MM.1S (cell line): ENCODE results near the gene FAM219A.
"Not testable (repeated sequence)": the region's sequence is repeated elsewhere in the genome, so short reads cannot be mapped to it uniquely, and the experiment has no call there.

ENCODE experiments used
- DNase-seq: peaks from one replicate; pipeline ENCODE4 v3.0.0-alpha.2; 2015
- H2AFZ ChIP-seq: fragments of 300-600 bp; sonication (generic); 2 replicates; pipeline ENCODE4 v1.6.0; 2016; ENCODE audit warnings: antibody characterized with exemption, low read length
- H3F3A ChIP-seq: fragments of 300-600 bp; sonication (generic); 2 replicates; pipeline ENCODE4 v1.6.1; 2016; ENCODE audit warnings: mild to moderate bottlenecking, antibody characterized with exemption, low read length, moderate library complexity, mixed read lengths; ENCODE audit not compliant: insufficient read depth
- H3K27ac ChIP-seq: fragments of 300-600 bp; sonication (generic); 2 replicates; pipeline ENCODE4 v1.5.1; 2016; ENCODE audit warnings: mild to moderate bottlenecking, low read length
- H3K27me3 ChIP-seq: fragments of 300-600 bp; sonication (generic); replicated peaks from 2 replicates; pipeline ENCODE4 v1.6.0; 2016; ENCODE audit warnings: low read length; ENCODE audit not compliant: insufficient read depth
- H3K36me3 ChIP-seq: fragments of 300-600 bp; sonication (generic); replicated peaks from 2 replicates; pipeline ENCODE4 v1.6.1; 2016; ENCODE audit warnings: mild to moderate bottlenecking, low read length, mixed read lengths; ENCODE audit not compliant: insufficient read depth
- H3K4me1 ChIP-seq: fragments of 300-600 bp; sonication (generic); 2 replicates; pipeline ENCODE4 v1.6.1; 2016; ENCODE audit warnings: low read length, mixed read lengths
- H3K4me2 ChIP-seq: fragments of 300-600 bp; sonication (generic); 2 replicates; pipeline ENCODE4 v1.6.0; 2016; ENCODE audit warnings: low read depth, low read length
- H3K4me3 ChIP-seq: fragments of 300-600 bp; sonication (generic); 2 replicates; pipeline ENCODE4 v1.5.1; 2016; ENCODE audit warnings: low read length, mixed read lengths
- H3K79me2 ChIP-seq: fragments of 300-600 bp; sonication (generic); 2 replicates; pipeline ENCODE4 v1.6.1; 2016; ENCODE audit warnings: mixed run types, low read length, mixed read lengths
- H3K9ac ChIP-seq: fragments of 300-600 bp; sonication (generic); 2 replicates; pipeline ENCODE4 v1.6.1; 2016; ENCODE audit warnings: low read length, mixed read lengths
- H3K9me2 ChIP-seq: fragments of 300-600 bp; sonication (generic); replicated peaks from 2 replicates; pipeline ENCODE4 v1.6.1; 2016; ENCODE audit warnings: mild to moderate bottlenecking, low read length, mixed read lengths; ENCODE audit not compliant: insufficient read depth
- H3K9me3 ChIP-seq: fragments of 300-600 bp; sonication (generic); replicated peaks from 2 replicates; pipeline ENCODE4 v1.6.1; 2016; ENCODE audit warnings: mild to moderate bottlenecking, low read length, mixed read lengths; ENCODE audit not compliant: insufficient read depth
- H4K20me1 ChIP-seq: fragments of 300-600 bp; sonication (generic); 2 replicates; pipeline ENCODE4 v1.6.1; 2016; ENCODE audit warnings: mild to moderate bottlenecking, low read length, moderate library complexity, mixed read lengths; ENCODE audit not compliant: insufficient read depth
- EZH2 ChIP-seq: fragments of 300-600 bp; sonication (generic); optimal IDR thresholded peaks from 2 replicates; pipeline ENCODE3; 2017; ENCODE audit warnings: low read depth, mild to moderate bottlenecking, antibody characterized with exemption, low read length, mixed read lengths
- EZH2phosphoT487 ChIP-seq: fragments of 300-600 bp; sonication (generic); IDR thresholded peaks from 2 replicates; pipeline ENCODE4 v1.6.1; 2018; ENCODE audit warnings: antibody characterized with exemption, low read length
- TF ChIP-seq, protein P1 (sequence below): fragments of 300-600 bp; sonication (generic); IDR thresholded peaks from 2 replicates; pipeline ENCODE4 v1.5.1; 2016; ENCODE audit warnings: antibody characterized with exemption, low read length, mixed read lengths

The FAM219A gene

DNA sequence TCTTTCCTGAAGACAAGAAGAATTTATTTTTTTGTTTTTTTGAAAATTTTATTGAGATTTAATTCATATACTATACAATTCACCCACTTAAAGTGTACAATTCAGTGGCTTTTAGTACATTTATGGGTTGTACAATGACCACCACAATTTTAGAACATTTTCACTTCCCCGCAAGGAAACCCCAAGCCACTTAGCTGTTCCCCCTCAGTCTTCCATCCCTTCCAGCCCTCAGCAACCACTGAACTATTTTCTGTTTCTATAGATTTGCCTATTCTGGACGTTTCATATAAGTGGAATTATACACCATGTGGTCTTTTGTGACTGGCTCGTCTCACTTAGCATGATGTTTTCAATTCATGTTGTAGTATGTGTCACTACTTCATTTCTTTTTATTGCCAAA lies 28.2 kb upstream of the FAM219A start:
- no peak overlapping the region for H3K27ac ChIP-seq
- H4K20me1 ChIP-seq: no peaks in the 10 kb centered on the region
- H3K9me2 ChIP-seq: no peaks in the 10 kb centered on the region
- no peak overlapping the region for H2AFZ ChIP-seq
- no peaks in the 10 kb centered on the region for H3K36me3 ChIP-seq
- H3K79me2 ChIP-seq: no peaks in the 10 kb centered on the region
- no peak overlapping the region for H3K4me3 ChIP-seq
- H3K9ac ChIP-seq: no peak overlapping the region
- no peaks in the 10 kb centered on the region for H3K4me1 ChIP-seq
- H3K9me3 ChIP-seq: no peaks in the 10 kb centered on the region
- H3K4me2 ChIP-seq: no peak overlapping the region
- TF ChIP-seq EZH2: no peak
- TF ChIP-seq, protein P1, sequence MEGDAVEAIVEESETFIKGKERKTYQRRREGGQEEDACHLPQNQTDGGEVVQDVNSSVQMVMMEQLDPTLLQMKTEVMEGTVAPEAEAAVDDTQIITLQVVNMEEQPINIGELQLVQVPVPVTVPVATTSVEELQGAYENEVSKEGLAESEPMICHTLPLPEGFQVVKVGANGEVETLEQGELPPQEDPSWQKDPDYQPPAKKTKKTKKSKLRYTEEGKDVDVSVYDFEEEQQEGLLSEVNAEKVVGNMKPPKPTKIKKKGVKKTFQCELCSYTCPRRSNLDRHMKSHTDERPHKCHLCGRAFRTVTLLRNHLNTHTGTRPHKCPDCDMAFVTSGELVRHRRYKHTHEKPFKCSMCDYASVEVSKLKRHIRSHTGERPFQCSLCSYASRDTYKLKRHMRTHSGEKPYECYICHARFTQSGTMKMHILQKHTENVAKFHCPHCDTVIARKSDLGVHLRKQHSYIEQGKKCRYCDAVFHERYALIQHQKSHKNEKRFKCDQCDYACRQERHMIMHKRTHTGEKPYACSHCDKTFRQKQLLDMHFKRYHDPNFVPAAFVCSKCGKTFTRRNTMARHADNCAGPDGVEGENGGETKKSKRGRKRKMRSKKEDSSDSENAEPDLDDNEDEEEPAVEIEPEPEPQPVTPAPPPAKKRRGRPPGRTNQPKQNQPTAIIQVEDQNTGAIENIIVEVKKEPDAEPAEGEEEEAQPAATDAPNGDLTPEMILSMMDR: no peak
- no peak for TF ChIP-seq EZH2phosphoT487
- no peaks in the 10 kb centered on the region for H3F3A ChIP-seq
- no peaks in the 10 kb centered on the region for H3K27me3 ChIP-seq
- no peak for DNase-seq

DNA sequence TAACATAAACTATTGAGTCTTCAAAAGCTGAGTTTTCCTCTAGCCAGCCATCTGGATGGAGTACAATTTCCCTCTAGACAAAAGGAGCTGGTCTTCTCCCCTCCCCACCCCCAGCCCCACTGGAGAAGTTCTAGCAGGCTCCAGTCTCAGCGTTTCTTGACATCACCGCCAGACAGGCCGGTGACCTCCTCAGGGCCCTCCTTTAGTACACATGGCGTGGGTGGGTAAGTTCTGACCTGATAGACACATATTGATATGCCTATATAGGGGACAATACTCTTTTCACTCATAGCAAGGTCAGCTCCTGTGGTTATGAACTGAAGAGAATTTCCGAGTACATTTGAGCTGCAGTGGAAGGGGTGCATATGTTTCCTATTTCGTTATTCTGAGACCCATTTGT lies 27.5 kb upstream of the FAM219A start:
- Histone ChIP-seq H3K27ac (no peak overlapping the region), H3K4me3 (no peak overlapping the region), H3K4me2 (no peak overlapping the region), H3K36me3 (no peaks in the 10 kb centered on the region), H3K9me2 (no peaks in the 10 kb centered on the region), H3K9ac (no peak overlapping the region), H3K9me3 (no peaks in the 10 kb centered on the region), H3K4me1 (no peaks in the 10 kb centered on the region), H3K27me3 (no peaks in the 10 kb centered on the region), H3K79me2 (no peaks in the 10 kb centered on the region), H4K20me1 (no peaks in the 10 kb centered on the region), H2AFZ (no peak overlapping the region), H3F3A (no peaks in the 10 kb centered on the region)
- TF ChIP-seq, protein P1: no peak
- TF ChIP-seq EZH2phosphoT487 (no peak), EZH2 (no peak)
- no peak for DNase-seq

DNA sequence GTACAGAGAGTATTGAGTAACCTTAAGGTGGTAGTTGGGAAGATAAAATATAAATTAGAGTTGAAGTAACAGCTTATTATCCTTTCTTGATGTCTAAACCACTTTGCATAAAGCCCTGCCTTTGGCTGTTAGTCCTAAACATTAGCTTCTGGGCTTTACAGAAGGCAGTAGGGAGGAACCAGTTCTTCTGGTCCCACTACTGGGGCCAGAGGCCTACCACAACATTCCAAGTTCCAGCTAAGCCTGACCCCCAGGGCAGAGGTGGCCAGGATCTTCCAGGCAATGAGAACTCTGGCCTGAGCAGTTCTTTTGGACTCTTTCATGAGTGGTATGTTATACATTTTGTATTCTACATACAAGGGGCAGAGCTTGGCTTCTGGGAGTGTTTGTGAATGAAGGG lies 26.3 kb upstream of the FAM219A start:
- Histone ChIP-seq H3K9ac (no peak overlapping the region), H3K9me2 (no peaks in the 10 kb centered on the region), H3K27ac (no peak overlapping the region), H3K9me3 (no peaks in the 10 kb centered on the region), H2AFZ (no peak overlapping the region), H3K79me2 (no peaks in the 10 kb centered on the region), H3K4me2 (no peak overlapping the region), H3F3A (no peaks in the 10 kb centered on the region), H3K4me1 (no peaks in the 10 kb centered on the region), H3K36me3 (no peaks in the 10 kb centered on the region), H4K20me1 (no peaks in the 10 kb centered on the region), H3K4me3 (no peak overlapping the region), H3K27me3 (no peaks in the 10 kb centered on the region)
- DNase-seq: no peak
- TF ChIP-seq EZH2phosphoT487: no peak
- TF ChIP-seq, protein P1: no peak
- no peak for TF ChIP-seq EZH2

DNA sequence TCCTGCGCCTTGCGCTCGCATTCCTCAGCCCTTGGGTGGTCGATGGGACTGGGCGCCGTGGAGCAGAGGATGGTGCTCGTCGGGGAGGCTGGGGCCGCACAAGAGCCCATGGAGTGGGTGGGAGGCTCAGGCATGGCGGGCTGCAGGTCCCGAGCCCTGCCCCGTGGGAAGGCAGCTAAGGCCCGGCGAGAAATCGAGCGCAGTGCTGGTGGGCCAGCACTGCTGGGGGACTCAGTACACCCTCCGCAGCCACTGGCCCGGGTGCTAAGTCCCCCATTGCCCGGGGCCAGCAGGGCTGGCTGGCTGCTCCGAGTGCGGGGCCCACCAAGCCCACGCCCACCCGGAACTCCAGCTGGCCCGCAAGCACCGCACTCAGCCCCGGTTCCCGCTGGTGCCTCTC lies 24.4 kb upstream of the FAM219A start:
- H3K9me2 ChIP-seq, H3K9ac ChIP-seq, H3K27me3 ChIP-seq, H3F3A ChIP-seq, H4K20me1 ChIP-seq, H3K4me2 ChIP-seq, H3K79me2 ChIP-seq, H3K4me3 ChIP-seq, H3K36me3 ChIP-seq, H2AFZ ChIP-seq, DNase-seq, H3K27ac ChIP-seq, H3K9me3 ChIP-seq, H3K4me1 ChIP-seq: not testable (repeated sequence)

DNA sequence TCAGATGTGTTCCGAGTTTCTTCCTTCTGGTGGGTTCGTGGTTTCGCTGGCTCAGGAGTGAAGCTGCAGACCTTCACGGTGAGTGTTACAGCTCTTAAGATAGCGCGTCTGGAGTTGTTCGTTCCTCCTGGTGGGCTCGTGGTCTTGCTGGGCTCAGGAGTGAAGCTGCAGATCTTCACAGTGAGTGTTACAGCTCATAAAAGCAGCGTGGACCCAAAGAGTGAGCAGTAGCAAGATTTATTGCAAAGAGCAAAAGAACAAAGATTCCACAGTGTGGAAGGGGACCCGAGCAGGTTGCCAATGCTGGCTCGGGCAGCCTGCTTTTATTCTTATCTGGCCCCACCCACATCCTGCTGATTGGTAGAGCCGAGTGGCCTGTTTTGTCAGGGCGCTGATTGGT lies 23.2 kb upstream of the FAM219A start:
- not testable (repeated sequence) for H3K4me1 ChIP-seq, H3K4me3 ChIP-seq, H3K27ac ChIP-seq, H3K4me2 ChIP-seq, H3K79me2 ChIP-seq, H3K27me3 ChIP-seq, H3K36me3 ChIP-seq, H3K9ac ChIP-seq, DNase-seq, H4K20me1 ChIP-seq, H2AFZ ChIP-seq, H3F3A ChIP-seq, H3K9me2 ChIP-seq, H3K9me3 ChIP-seq
